HCT116 (cell line): ENCODE data around the gene CERS6. TPM values are rescaled to one million over a fixed set of nuclear protein-coding genes. Genes with fewer than 3 reads are reported as not detected.

Experiments used
- ATAC-seq: fragments of 200-7000 bp; cut with Tn5 transposase; 2 replicates; pipeline ENCODE4 v1.9.1; 2020; ENCODE audit warnings: mild to moderate bottlenecking, moderate library complexity
- BruUV-seq: library from RNA; stranded (reverse); fragments of 400-500 nt; replicated peaks from 2 replicates; lab custom pipeline; 2021; lab: Mats Ljungman, UMichigan
- CTCF ChIA-PET: fragments of 300-600 bp; sonication (Branson Sonifier 250); formaldehyde crosslinking; loops from one replicate; lab custom pipeline; 2021; ENCODE audit warnings: antibody characterized with exemption; lab: Charles Lee
- POLR2A ChIA-PET: fragments of 300-600, 350-600 bp; sonication (Branson Sonifier 250); formaldehyde crosslinking; loops from one replicate; lab custom pipeline; 2021; ENCODE audit warnings: antibody characterized with exemption; lab: Charles Lee
- RAD21 ChIA-PET, 2 experiments: fragments of 300-600 bp; sonication (Branson Sonifier 250); formaldehyde crosslinking; loops; one replicate each; lab custom pipeline; 2023; ENCODE audit warnings: low total read pairs in 2 of 2; ENCODE audit not compliant: uncharacterized antibody in 2 of 2, unreplicated experiment in 2 of 2, low non-redundant PET in 1 of 2; lab: Charles Lee
- DNase-seq: peaks from one replicate; pipeline ENCODE4 v3.0.0-alpha.2; 2010; ENCODE audit warnings: low read depth, low spot score
- H2AFZ ChIP-seq: fragments of 200-600 bp; shearing (Covaris generic), sonication (generic); 2 replicates; pipeline ENCODE4 v1.6.1; 2017; ENCODE audit warnings: low read depth, mixed run types, mixed read lengths, antibody characterized with exemption, low read length; ENCODE audit not compliant: poor library complexity, severe bottlenecking
- H3K27ac ChIP-seq: 2 replicates; pipeline ENCODE4 v1.5.1; 2012; ENCODE audit warnings: low read depth, low read length
- H3K27me3 ChIP-seq: fragments of 200-600 bp; sonication (generic); 2 replicates; pipeline ENCODE4 v1.6.1; 2016; ENCODE audit warnings: mixed run types, low read length, mixed read lengths; ENCODE audit not compliant: insufficient read depth
- H3K36me3 ChIP-seq, 2 experiments: fragments of 200-500 bp in 1 of 2; fragments of 200-600 bp in 1 of 2; sonication (Bioruptor generic) in 1 of 2; sonication (generic) in 1 of 2; 2 replicates each; pipeline versions ENCODE4 v1.5.1 to v1.6.1; 2014 to 2016; ENCODE audit warnings: low read length in 2 of 2, inconsistent platforms in 1 of 2, mixed read lengths in 1 of 2, mixed run types in 1 of 2; ENCODE audit not compliant: insufficient read depth in 2 of 2, control insufficient read depth in 1 of 2
- H3K4me1 ChIP-seq, 2 experiments: fragments of 200-600 bp in 1 of 2; sonication (generic) in 1 of 2; 2 replicates each; pipeline versions ENCODE4 v1.5.1 to v1.6.1; 2012 to 2017; ENCODE audit warnings: low read length in 2 of 2, inconsistent platforms in 1 of 2, mild to moderate bottlenecking in 1 of 2, mixed read lengths in 1 of 2, mixed run types in 1 of 2, moderate library complexity in 1 of 2; ENCODE audit not compliant: insufficient read depth in 2 of 2, control insufficient read depth in 1 of 2
- H3K4me2 ChIP-seq: fragments of 200-600 bp; sonication (generic); 2 replicates; pipeline ENCODE4 v1.6.1; 2017; ENCODE audit warnings: mixed run types, low read length, mixed read lengths
- H3K4me3 ChIP-seq, 2 experiments: fragments of 200-600 bp in 1 of 2; sonication (generic) in 1 of 2; replicated peaks in 1 of 2; 2 replicates each; pipeline ENCODE4 v1.5.1; 2011 to 2016; ENCODE audit warnings: low read length in 2 of 2, control low read depth in 1 of 2, low read depth in 1 of 2, mild to moderate bottlenecking in 1 of 2, mixed read lengths in 1 of 2, mixed run types in 1 of 2
- H3K79me2 ChIP-seq: fragments of 200-600 bp; sonication (generic); 2 replicates; pipeline ENCODE4 v1.6.1; 2017; ENCODE audit warnings: mild to moderate bottlenecking, mixed run types, low read length, moderate library complexity, mixed read lengths; ENCODE audit not compliant: insufficient read depth
- H3K9ac ChIP-seq: fragments of 200-600 bp; sonication (generic); 2 replicates; pipeline ENCODE4 v1.6.1; 2016; ENCODE audit warnings: low read length, mixed read lengths
- H3K9me2 ChIP-seq: fragments of 200-600 bp; sonication (generic), shearing (Covaris generic); 2 replicates; pipeline ENCODE4 v1.6.1; 2017; ENCODE audit warnings: mixed run types, mild to moderate bottlenecking, moderate library complexity; ENCODE audit not compliant: insufficient read depth
- H3K9me3 ChIP-seq, 2 experiments: fragments of 200-500 bp in 1 of 2; fragments of 200-600 bp in 1 of 2; sonication (Bioruptor generic) in 1 of 2; sonication (generic) in 1 of 2; 2 replicates each; pipeline ENCODE4 v1.6.1; 2014 to 2017; ENCODE audit warnings: low read length in 2 of 2, mixed read lengths in 2 of 2, inconsistent platforms in 1 of 2, low read depth in 1 of 2, mild to moderate bottlenecking in 1 of 2, mixed run types in 1 of 2, moderate library complexity in 1 of 2; ENCODE audit not compliant: control insufficient read depth in 1 of 2, insufficient read depth in 1 of 2
- H4K20me1 ChIP-seq: fragments of 200-600 bp; sonication (generic), shearing (Covaris generic); 2 replicates; pipeline ENCODE4 v1.6.1; 2017; ENCODE audit warnings: mixed run types, mild to moderate bottlenecking, moderate library complexity; ENCODE audit not compliant: insufficient read depth
- CEBPB ChIP-seq: IDR thresholded peaks from 2 replicates; pipeline ENCODE4 v1.6.1; 2012; ENCODE audit warnings: low read depth
- EGR1 ChIP-seq: IDR thresholded peaks from 2 replicates; pipeline ENCODE4 v1.6.1; 2012; ENCODE audit warnings: low read depth
- ELF1 ChIP-seq: IDR thresholded peaks from 2 replicates; pipeline ENCODE4 v1.6.1; 2012; ENCODE audit warnings: low read depth, borderline replicate concordance
- EZH2 ChIP-seq: fragments of 200-600 bp; sonication (generic); IDR thresholded peaks from 2 replicates; pipeline ENCODE4 v1.6.1; 2017; ENCODE audit warnings: antibody characterized with exemption, mixed run types
- EZH2phosphoT487 ChIP-seq: fragments of 200-600 bp; IDR thresholded peaks from 2 replicates; pipeline ENCODE4 v1.6.1; 2018; ENCODE audit warnings: antibody characterized with exemption, borderline replicate concordance
- FOSL1 ChIP-seq: IDR thresholded peaks from 2 replicates; pipeline ENCODE4 v1.6.1; 2012; ENCODE audit warnings: low read depth
- JUND ChIP-seq: IDR thresholded peaks from 2 replicates; pipeline ENCODE4 v1.6.1; 2012
- POLR2A ChIP-seq: IDR thresholded peaks from 2 replicates; pipeline ENCODE4 v1.7.0; 2011; ENCODE audit warnings: borderline replicate concordance; ENCODE audit not compliant: insufficient read depth, insufficient read length; ENCODE audit errors: extremely low read depth
- POLR2AphosphoS5 ChIP-seq: IDR thresholded peaks from 2 replicates; pipeline ENCODE4 v1.6.1; 2011; ENCODE audit warnings: mild to moderate bottlenecking, low read depth, low read length, moderate library complexity
- SIN3A ChIP-seq: IDR thresholded peaks from 2 replicates; pipeline ENCODE4 v1.6.1; 2012; ENCODE audit warnings: low read depth
- SRF ChIP-seq: IDR thresholded peaks from 2 replicates; pipeline ENCODE4 v1.6.1; 2012; ENCODE audit warnings: low read depth
- ZNF274 ChIP-seq: fragments of 200-500 bp; sonication (Bioruptor generic); IDR thresholded peaks from 2 replicates; pipeline ENCODE4 v1.6.1; 2014; ENCODE audit warnings: mild to moderate bottlenecking, low read depth, low read length, inconsistent platforms
- intact Hi-C: fragments of 100-400 bp; cut with micrococcal nuclease; formaldehyde crosslinking; loops from 2 replicates; pipeline ENCODE4 v1.10.0; 2022
- total RNA-seq: library from RNA; stranded (reverse); gene quantifications from one replicate; pipeline ENCODE4 v1.2.1, GENCODE V29; 2021; ENCODE audit not compliant: unreplicated experiment
- TF ChIP-seq, protein P1 (sequence below), 3 experiments: fragments of 200-600 bp in 1 of 3; sonication (generic) in 1 of 3; IDR thresholded peaks in 2 of 3; conservative IDR thresholded peaks in 1 of 3; 2 replicates each; pipeline ENCODE4 v1.5.1; 2012 to 2017; ENCODE audit warnings: low read depth in 2 of 3, low read length in 2 of 3, antibody characterized with exemption in 1 of 3, borderline replicate concordance in 1 of 3, control low read depth in 1 of 3, mild to moderate bottlenecking in 1 of 3, mixed read lengths in 1 of 3, mixed run types in 1 of 3, moderate library complexity in 1 of 3; ENCODE audit not compliant: insufficient read depth in 1 of 3
- TF ChIP-seq, protein P2 (sequence below): IDR thresholded peaks from 2 replicates; pipeline ENCODE4 v1.6.1; 2011; ENCODE audit warnings: mild to moderate bottlenecking, low read length, moderate library complexity; ENCODE audit not compliant: insufficient replicate concordance; ENCODE audit errors: extremely low read depth
- TF ChIP-seq, protein P3 (sequence below): IDR thresholded peaks from 2 replicates; pipeline ENCODE4 v1.6.1; 2012
- TF ChIP-seq, protein P4 (sequence below): IDR thresholded peaks from 2 replicates; pipeline ENCODE4 v1.6.1; 2012; ENCODE audit warnings: low read depth

Gene CERS6
- total RNA-seq, 1 experiment from 2014 or later = 37.0 TPM

GRCh38 chr2:168775837-168776236, 319.8 kb downstream of the CERS6 start:
- no peak overlapping the region for H3K4me3 ChIP-seq

More at GRCh38 chr2:168775837-168776236, 319.8 kb downstream of the CERS6 start:
- no peak for DNase-seq
- Histone ChIP-seq H3K27me3 (no peaks in the 10 kb centered on the region), H3K9me2 (no peaks in the 10 kb centered on the region), H3K36me3 (no peaks in the 10 kb centered on the region)
- ATAC-seq = no peak
- no TSS peak for BruUV-seq
- TF ChIP-seq, protein P1, sequence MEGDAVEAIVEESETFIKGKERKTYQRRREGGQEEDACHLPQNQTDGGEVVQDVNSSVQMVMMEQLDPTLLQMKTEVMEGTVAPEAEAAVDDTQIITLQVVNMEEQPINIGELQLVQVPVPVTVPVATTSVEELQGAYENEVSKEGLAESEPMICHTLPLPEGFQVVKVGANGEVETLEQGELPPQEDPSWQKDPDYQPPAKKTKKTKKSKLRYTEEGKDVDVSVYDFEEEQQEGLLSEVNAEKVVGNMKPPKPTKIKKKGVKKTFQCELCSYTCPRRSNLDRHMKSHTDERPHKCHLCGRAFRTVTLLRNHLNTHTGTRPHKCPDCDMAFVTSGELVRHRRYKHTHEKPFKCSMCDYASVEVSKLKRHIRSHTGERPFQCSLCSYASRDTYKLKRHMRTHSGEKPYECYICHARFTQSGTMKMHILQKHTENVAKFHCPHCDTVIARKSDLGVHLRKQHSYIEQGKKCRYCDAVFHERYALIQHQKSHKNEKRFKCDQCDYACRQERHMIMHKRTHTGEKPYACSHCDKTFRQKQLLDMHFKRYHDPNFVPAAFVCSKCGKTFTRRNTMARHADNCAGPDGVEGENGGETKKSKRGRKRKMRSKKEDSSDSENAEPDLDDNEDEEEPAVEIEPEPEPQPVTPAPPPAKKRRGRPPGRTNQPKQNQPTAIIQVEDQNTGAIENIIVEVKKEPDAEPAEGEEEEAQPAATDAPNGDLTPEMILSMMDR (IDR thresholded peaks at IDR 0.05 in 2 of 3, conservative IDR thresholded peaks at IDR 0.05 in 1 of 3; ENCODE audit: borderline replicate concordance in 1 of 3, insufficient read depth in 1 of 3, low read depth in 2 of 3, low read length in 2 of 3) = no peak
- no peak for TF ChIP-seq SRF
- TF ChIP-seq EZH2phosphoT487 = no peak
- no peak for TF ChIP-seq EZH2
- TF ChIP-seq ZNF274 = no peak
- TF ChIP-seq POLR2A = no peak
- no peak for TF ChIP-seq SIN3A
- TF ChIP-seq, protein P2, sequence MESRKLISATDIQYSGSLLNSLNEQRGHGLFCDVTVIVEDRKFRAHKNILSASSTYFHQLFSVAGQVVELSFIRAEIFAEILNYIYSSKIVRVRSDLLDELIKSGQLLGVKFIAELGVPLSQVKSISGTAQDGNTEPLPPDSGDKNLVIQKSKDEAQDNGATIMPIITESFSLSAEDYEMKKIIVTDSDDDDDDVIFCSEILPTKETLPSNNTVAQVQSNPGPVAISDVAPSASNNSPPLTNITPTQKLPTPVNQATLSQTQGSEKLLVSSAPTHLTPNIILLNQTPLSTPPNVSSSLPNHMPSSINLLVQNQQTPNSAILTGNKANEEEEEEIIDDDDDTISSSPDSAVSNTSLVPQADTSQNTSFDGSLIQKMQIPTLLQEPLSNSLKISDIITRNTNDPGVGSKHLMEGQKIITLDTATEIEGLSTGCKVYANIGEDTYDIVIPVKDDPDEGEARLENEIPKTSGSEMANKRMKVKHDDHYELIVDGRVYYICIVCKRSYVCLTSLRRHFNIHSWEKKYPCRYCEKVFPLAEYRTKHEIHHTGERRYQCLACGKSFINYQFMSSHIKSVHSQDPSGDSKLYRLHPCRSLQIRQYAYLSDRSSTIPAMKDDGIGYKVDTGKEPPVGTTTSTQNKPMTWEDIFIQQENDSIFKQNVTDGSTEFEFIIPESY = no peak
- no peak for TF ChIP-seq CEBPB
- no peak for TF ChIP-seq JUND
- TF ChIP-seq, protein P3, sequence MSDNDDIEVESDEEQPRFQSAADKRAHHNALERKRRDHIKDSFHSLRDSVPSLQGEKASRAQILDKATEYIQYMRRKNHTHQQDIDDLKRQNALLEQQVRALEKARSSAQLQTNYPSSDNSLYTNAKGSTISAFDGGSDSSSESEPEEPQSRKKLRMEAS = no peak
- no peak for TF ChIP-seq ELF1
- TF ChIP-seq POLR2AphosphoS5 = no peak
- TF ChIP-seq FOSL1 = no peak
- TF ChIP-seq, protein P4, sequence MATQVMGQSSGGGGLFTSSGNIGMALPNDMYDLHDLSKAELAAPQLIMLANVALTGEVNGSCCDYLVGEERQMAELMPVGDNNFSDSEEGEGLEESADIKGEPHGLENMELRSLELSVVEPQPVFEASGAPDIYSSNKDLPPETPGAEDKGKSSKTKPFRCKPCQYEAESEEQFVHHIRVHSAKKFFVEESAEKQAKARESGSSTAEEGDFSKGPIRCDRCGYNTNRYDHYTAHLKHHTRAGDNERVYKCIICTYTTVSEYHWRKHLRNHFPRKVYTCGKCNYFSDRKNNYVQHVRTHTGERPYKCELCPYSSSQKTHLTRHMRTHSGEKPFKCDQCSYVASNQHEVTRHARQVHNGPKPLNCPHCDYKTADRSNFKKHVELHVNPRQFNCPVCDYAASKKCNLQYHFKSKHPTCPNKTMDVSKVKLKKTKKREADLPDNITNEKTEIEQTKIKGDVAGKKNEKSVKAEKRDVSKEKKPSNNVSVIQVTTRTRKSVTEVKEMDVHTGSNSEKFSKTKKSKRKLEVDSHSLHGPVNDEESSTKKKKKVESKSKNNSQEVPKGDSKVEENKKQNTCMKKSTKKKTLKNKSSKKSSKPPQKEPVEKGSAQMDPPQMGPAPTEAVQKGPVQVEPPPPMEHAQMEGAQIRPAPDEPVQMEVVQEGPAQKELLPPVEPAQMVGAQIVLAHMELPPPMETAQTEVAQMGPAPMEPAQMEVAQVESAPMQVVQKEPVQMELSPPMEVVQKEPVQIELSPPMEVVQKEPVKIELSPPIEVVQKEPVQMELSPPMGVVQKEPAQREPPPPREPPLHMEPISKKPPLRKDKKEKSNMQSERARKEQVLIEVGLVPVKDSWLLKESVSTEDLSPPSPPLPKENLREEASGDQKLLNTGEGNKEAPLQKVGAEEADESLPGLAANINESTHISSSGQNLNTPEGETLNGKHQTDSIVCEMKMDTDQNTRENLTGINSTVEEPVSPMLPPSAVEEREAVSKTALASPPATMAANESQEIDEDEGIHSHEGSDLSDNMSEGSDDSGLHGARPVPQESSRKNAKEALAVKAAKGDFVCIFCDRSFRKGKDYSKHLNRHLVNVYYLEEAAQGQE = no peak
- TF ChIP-seq EGR1 = no peak
- TF ChIP-seq, all 23 proteins: peak for 0
- POLR2A ChIA-PET = no interaction called here
- Histone ChIP-seq H3K79me2 (no peaks in the 10 kb centered on the region), H4K20me1 (no peaks in the 10 kb centered on the region), H3K9me3 (no peaks in the 10 kb centered on the region), H3K27ac (no peak overlapping the region), H3K4me1 (no peaks in the 10 kb centered on the region), H2AFZ (no peak overlapping the region), H3K9ac (no peak overlapping the region), H3K4me2 (no peak overlapping the region)
- CTCF ChIA-PET = no interaction called here
- RAD21 ChIA-PET = no interaction called here
- intact Hi-C loops = no loop called here
